Upper lobe of left lung (tissue), 6 donors: ENCODE measurements around the gene S100A10. TPM values are rescaled to one million over a fixed set of nuclear protein-coding genes. Genes with fewer than 3 reads are reported as not detected.

Source experiments
- ATAC-seq, 2 donors: fragments of 200-7000 bp; cut with Tn5 transposase; one replicate each; pipeline ENCODE4 v1.9.1; 2022; ENCODE audit warnings: mild to moderate bottlenecking in 2 of 2, moderate library complexity in 2 of 2; ENCODE audit not compliant: low FRiP score in 2 of 2
- DNase-seq, 2 donors: peaks; one replicate each; pipeline ENCODE4 v3.0.0-alpha.2; 2019 to 2020
- H3K27ac ChIP-seq, 4 donors: fragments of 200-600 bp; sonication (generic); one replicate each; pipeline ENCODE4 v1.5.1; 2016 to 2019
- H3K27me3 ChIP-seq, 4 donors: fragments of 200-600 bp; sonication (generic); one replicate each; pipeline ENCODE4 v1.5.1; 2017 to 2019
- H3K36me3 ChIP-seq, 4 donors: fragments of 200-600 bp; sonication (generic); one replicate each; pipeline ENCODE4 v1.5.1; 2016 to 2019
- H3K4me1 ChIP-seq, 4 donors: fragments of 200-600 bp; sonication (generic); one replicate each; pipeline ENCODE4 v1.5.1; 2018 to 2019
- H3K4me3 ChIP-seq, 4 donors: fragments of 200-600 bp; sonication (generic); one replicate each; pipeline ENCODE4 v1.5.1; 2017 to 2019; ENCODE audit warnings: mild to moderate bottlenecking in 2 of 4, moderate library complexity in 1 of 4
- H3K9me3 ChIP-seq, 4 donors: fragments of 200-600 bp; sonication (generic); one replicate each; pipeline ENCODE4 v1.5.1; 2018 to 2019
- CTCF ChIP-seq, 6 experiments: fragments of 450-650 bp in 4 of 6; fragments of 200-600 bp in 2 of 6; sonication (generic) in 2 of 6; IDR thresholded peaks; one replicate each; pipeline ENCODE4 v1.5.1; 2016 to 2019; ENCODE audit warnings: antibody characterized with exemption in 6 of 6
- EP300 ChIP-seq, 4 donors: sonication (generic); formaldehyde crosslinking; IDR thresholded peaks; one replicate each; pipeline ENCODE4 v1.5.1; 2017; ENCODE audit warnings: antibody characterized with exemption in 4 of 4, control low read depth in 2 of 4
- POLR2A ChIP-seq, 4 donors: fragments of 450-650 bp; IDR thresholded peaks; one replicate each; pipeline ENCODE4 v1.5.1; 2016 to 2017; ENCODE audit warnings: antibody characterized with exemption in 4 of 4, mild to moderate bottlenecking in 2 of 4
- POLR2AphosphoS5 ChIP-seq, 2 donors: sonication (generic); formaldehyde crosslinking; IDR thresholded peaks; one replicate each; pipeline ENCODE4 v1.5.1; 2017; ENCODE audit warnings: antibody characterized with exemption in 2 of 2
- WGBS, 2 donors: methylation state at CpG; one replicate each; pipeline ENCODE4 v1.1.5; 2017 to 2018; 5-methylcytosine and 5-hydroxymethylcytosine counted together
- total RNA-seq, 6 donors: library from RNA; depleted of rRNA in 4 of 6; stranded (reverse); fragments of >200 nt in 4 of 6; gene quantifications; one replicate each; pipeline versions ENCODE4 v1.1.0 to v1.2.1, GENCODE V29; 2016 to 2021
- donor health status: DM: no; HTN: no; CAD: no; lungs with moderate emphysema.
- donor health status: DM: no; HTN: yes; CAD: no; lungs with severe emphysema.

The S100A10 gene
- total RNA-seq, 6 donors from 2014 or later: 79.6 to 785 (median 432) TPM

GRCh38 chr1:152038871-152039270 is 45.2 kb upstream of the S100A10 start:
- no peaks in the 10 kb centered on the region for H3K9me3 ChIP-seq
- H3K27me3 ChIP-seq: no peaks in the 10 kb centered on the region
- no peak for TF ChIP-seq CTCF (IDR thresholded peaks at IDR 0.05)
- no peak for TF ChIP-seq EP300 (IDR thresholded peaks at IDR 0.05)
- TF ChIP-seq POLR2AphosphoS5 (IDR thresholded peaks at IDR 0.05): no peak
- no peak for TF ChIP-seq POLR2A (IDR thresholded peaks at IDR 0.05)
- H3K4me3 ChIP-seq: no peak overlapping the region
- H3K36me3 ChIP-seq: peaks cover 0 to 1% (median under 1%) of the 10 kb centered on the region in 4 donors
- H3K27ac ChIP-seq: peak overlapping the region; percentile 89 to 98 (median 95)
- DNase-seq (no peak), ATAC-seq (no peak)
- WGBS, 2 donors: 84 to 87% methylated on average over 10 of the region's 10 CpGs
- peaks cover 15 to 40% (median 36%) of the 10 kb centered on the region in 4 donors for H3K4me1 ChIP-seq

DNA sequence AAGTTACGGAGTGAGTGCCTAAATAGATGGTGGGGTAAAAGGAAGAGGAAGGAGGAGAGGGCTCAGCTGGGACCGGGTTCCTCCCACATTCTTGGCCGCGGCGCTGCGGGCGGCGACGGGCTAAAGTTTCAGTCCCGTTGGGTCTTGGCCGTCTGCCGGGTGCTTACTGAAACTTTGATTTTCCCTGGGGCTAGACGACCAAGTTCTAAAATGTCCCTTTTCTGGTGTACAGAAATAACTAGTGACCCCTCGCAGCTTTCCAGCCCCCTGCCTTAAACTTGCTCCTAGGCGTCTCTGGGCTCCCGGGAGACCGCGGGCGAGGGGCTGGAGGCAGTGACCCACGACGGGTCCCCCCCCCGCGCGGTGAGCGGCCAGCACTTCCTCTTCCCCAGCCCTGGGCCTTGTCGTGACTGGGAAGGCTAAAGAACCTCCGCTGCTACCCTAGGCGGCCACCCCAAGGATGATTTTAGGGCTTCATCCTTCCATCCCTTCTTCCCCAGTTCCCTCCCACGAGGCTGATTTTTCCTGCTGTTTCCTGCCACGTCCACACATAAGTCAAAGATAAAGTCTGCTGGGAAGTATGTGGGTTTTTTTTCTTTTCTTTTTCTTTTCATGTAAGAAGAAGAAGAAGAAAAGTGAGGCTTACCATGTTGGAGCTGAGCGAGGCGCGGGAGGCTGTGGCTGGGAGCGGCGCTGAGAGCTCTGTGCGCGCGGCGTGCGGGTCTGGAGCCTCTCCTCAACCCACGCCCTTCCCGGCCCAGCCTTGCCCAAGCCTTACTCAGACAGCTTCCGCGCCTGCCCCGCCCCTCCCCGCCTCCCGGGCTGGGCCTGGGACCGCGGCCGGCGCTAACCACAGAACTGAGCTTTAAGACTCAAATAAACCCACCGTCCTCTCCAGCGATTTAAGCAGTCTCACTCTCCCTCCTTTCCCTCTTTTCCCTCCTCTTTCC is 42.9 kb upstream of the S100A10 start, which contains the start of gene S100A11:
S100A11 (minus strand) TSS at position 738 of the 950 bp plus-strand sequence; CDS start at position 649, 89 bp downstream.
- Histone ChIP-seq H3K27ac (peak within 1 kb of the TSS; percentile 89 to 98 (median 95)), H3K4me3 (peak within 1 kb of the TSS; percentile 59 to 87 (median 72)), H3K9me3 (no peaks in the 10 kb centered on the region), H3K27me3 (no peaks in the 10 kb centered on the region), H3K4me1 (peaks cover 21 to 49% (median 44%) of the 10 kb centered on the region in 4 donors), H3K36me3 (peaks cover 18 to 25% (median 19%) of the 10 kb centered on the region in 4 donors)
- DNase-seq (peak; percentile 96 to 97), ATAC-seq (peak; percentile 96 to 97)
- 0 to 1% methylated on average over 50 to 53 of the region's 53 CpGs for WGBS, 2 donors
- TF ChIP-seq POLR2A (IDR thresholded peaks at IDR 0.05) (peak; percentile 90 to 99 (median 96)), CTCF (IDR thresholded peaks at IDR 0.05) (no peak), EP300 (IDR thresholded peaks at IDR 0.05) (peak in 1 of 4 donors; percentile 31), POLR2AphosphoS5 (IDR thresholded peaks at IDR 0.05) (peak; percentile 90 to 97)

- H3K27ac ChIP-seq: peak overlapping the region; percentile 89 to 98 (median 95)
- ATAC-seq: peak in 1 of 2 donors; percentile 64
- no peaks in the 10 kb centered on the region for H3K9me3 ChIP-seq
- 14 to 15% methylated on average over 17 of the region's 17 CpGs for WGBS, 2 donors
- DNase-seq: no peak
- no peaks in the 10 kb centered on the region for H3K27me3 ChIP-seq
- H3K4me1 ChIP-seq: peaks cover 21 to 49% (median 44%) of the 10 kb centered on the region in 4 donors
- H3K4me3 ChIP-seq: peak overlapping the region; percentile 59 to 87 (median 72)
- no peak for TF ChIP-seq POLR2A (IDR thresholded peaks at IDR 0.05)
- TF ChIP-seq CTCF (IDR thresholded peaks at IDR 0.05): no peak
- no peak for TF ChIP-seq POLR2AphosphoS5 (IDR thresholded peaks at IDR 0.05)
- no peak for TF ChIP-seq EP300 (IDR thresholded peaks at IDR 0.05)
- peaks cover 23 to 33% (median 24%) of the 10 kb centered on the region in 4 donors for H3K36me3 ChIP-seq
These were observed 42.0 kb upstream of the S100A10 start for GRCh38 chr1:152035539-152036266.

DNA sequence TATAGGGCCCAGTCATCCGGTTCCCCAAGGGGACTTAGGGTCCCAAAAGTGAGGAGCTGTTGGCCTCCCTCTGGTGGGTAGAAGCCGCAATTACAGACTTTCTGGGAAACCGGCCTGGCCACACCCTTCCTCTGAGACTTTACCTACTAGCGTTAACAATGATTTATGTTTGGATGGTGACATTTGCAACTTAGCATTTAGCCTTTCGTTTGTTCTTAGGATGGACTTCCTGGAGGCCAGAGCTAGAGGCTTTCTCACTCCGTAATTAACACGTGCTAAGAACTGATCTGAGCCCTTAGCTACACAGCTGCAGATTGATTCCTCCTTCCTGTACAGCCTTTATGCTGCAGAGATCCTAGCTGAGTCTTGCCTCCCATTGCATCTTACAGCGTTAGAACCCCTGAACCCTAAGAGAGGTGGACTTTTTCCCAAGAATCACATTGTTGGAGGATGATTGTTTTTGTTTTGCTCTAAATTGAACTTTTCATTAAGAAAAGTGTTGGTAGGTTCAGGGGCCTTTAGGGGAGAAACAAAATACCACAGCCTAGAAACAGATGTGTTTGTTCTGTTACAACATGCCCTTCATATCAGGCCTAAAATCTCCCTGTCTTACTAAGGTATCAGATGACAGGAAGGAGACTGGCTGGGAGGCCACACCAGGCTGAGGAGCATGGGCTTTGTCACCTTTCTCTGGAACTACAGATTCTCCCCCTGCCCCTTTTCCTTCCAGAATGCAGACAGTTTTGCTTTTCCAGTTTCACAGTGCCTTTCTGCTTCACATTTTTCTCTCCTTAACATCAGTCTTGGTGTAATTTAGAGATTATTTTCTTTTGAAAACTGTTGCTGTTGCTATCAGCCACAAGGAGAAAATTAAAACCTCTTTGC is 41.2 kb upstream of the S100A10 start:
- WGBS, 2 donors: 12 to 13% methylated on average over 8 of the region's 8 CpGs
- Histone ChIP-seq H3K9me3 (no peaks in the 10 kb centered on the region), H3K4me1 (peaks cover 21 to 49% (median 46%) of the 10 kb centered on the region in 4 donors), H3K36me3 (peaks cover 23 to 38% (median 24%) of the 10 kb centered on the region in 4 donors), H3K4me3 (peak overlapping the region; percentile 59 to 87 (median 72)), H3K27me3 (no peaks in the 10 kb centered on the region), H3K27ac (peak overlapping the region; percentile 89 to 98 (median 95))
- peak; percentile 43 to 70 for ATAC-seq
- TF ChIP-seq EP300 (IDR thresholded peaks at IDR 0.05) (no peak), POLR2AphosphoS5 (IDR thresholded peaks at IDR 0.05) (peak in 1 of 2 donors; percentile 22), CTCF (IDR thresholded peaks at IDR 0.05) (peak; percentile 57 to 83 (median 68)), POLR2A (IDR thresholded peaks at IDR 0.05) (peak in 1 of 4 donors; percentile 32)
- DNase-seq: peak in 1 of 2 donors; percentile 67
